Choroid plexus epithelial cell (primary cell): ENCODE measurements around the gene FSCN2.

Experiments
- DNase-seq: peaks from one replicate; pipeline ENCODE4 v3.0.0-alpha.2; 2010; ENCODE audit warnings: low read depth
- H3K4me3 ChIP-seq: 2 replicates; pipeline ENCODE4 v1.5.1; 2011; ENCODE audit warnings: low read depth, mild to moderate bottlenecking, control low read depth, low read length, moderate library complexity
- CTCF ChIP-seq: conservative IDR thresholded peaks from 2 replicates; pipeline ENCODE4 v1.5.1; 2011; ENCODE audit warnings: low read depth, mild to moderate bottlenecking, control low read depth, inconsistent platforms, low read length, moderate library complexity

Gene FSCN2

GRCh38 chr17:81545160-81545949, 17.2 kb downstream of the FSCN2 start:
- DNase-seq, result no peak
- no peak overlapping the region for H3K4me3 ChIP-seq
- TF ChIP-seq CTCF, result no peak

- TF ChIP-seq CTCF, result no peak
- DNase-seq, result no peak
- H3K4me3 ChIP-seq, result no peak overlapping the region
Observed at GRCh38 chr17:81546906-81547613, 18.9 kb downstream of the FSCN2 start.

- no peak overlapping the region for H3K4me3 ChIP-seq
- TF ChIP-seq CTCF, result no peak
- no peak for DNase-seq
Observed at GRCh38 chr17:81547614-81547982, 19.4 kb downstream of the FSCN2 start.

GRCh38 chr17:81549031-81549557, 20.9 kb downstream of the FSCN2 start:
- H3K4me3 ChIP-seq, result no peak overlapping the region
- DNase-seq, result no peak
- TF ChIP-seq CTCF, result no peak

GRCh38 chr17:81549826-81550225, 21.6 kb downstream of the FSCN2 start:
- H3K4me3 ChIP-seq, result no peak overlapping the region

GRCh38 chr17:81550285-81550684, 22.1 kb downstream of the FSCN2 start:
- no peak overlapping the region for H3K4me3 ChIP-seq
- DNase-seq, result no peak
- no peak for TF ChIP-seq CTCF

More at GRCh38 chr17:81549826-81550225, 21.6 kb downstream of the FSCN2 start:
- no peak for TF ChIP-seq CTCF
- DNase-seq, result no peak
